HG02642 (cell line): ENCODE data around the gene PHLDB1.

Experiments used
- ATAC-seq: cut with Tn5 transposase; IDR thresholded peaks from one replicate; pipeline ENCODE4 v1.9.1; 2021; ENCODE audit warnings: mild to moderate bottlenecking; ENCODE audit not compliant: unreplicated experiment, poor library complexity

The PHLDB1 gene

DNA sequence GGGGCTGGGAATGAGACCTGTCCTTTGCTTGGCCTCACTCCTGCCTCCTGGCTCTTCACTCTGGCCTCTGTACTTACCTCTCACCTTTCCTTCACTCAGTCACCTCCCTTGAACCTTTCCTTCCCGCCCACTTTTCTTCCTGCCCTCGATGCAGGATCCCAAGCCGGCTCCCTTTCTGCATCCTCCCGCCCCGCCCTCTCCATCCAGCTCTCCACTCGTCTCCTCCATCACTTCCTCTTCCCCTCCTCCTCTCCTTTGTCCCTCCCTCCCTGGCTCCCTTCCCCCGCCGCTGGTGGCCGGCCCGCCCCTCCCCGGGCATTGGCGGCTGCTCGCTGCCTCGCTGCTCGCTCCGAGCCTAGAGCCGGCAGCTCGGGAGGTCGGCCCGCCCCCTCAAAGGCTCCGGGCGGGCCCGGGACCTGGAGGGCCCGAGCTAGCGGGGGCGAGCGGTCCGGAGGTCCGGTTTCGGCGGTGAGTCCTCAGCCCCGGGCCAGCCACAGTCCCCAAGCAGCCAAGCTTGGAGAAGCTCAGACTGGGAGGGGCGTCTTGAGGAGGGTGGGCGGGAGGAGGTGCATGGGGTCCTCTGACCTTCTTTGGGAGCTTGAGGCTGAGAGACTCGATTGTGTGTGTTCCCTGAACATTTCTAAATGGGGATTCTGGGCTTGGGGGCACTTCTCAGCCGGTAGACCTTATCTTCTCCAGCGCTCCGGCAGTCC, 13.8 kb downstream of the PHLDB1 start:
- no peak for ATAC-seq

DNA sequence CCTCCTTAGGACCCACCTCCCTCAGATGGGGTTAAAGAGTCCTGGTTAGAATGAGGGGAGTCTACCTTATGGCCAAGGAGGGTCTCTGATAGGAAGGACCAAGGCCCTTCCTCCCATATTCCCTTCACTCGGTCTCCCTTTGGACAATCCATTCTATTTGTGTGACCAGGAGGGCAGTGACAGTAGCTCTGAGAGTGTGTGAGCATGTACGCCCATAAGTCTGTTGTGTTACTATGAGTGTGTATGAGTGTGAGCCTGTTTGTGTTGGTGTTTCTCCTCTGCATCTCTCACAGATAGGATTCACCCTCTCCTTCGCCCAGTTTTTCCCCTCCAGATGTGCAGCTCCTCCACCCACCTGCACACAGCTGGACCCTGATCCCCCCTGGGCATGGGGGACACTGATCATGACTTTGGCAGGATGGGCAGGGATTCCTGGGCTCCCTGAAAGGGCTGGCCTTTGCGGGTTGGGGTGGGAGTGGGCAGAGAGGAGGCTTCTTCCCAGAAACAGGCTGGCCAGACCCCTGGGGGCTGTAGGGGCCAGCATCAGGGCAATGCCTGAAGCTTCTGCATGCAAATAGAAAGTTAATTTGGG, 14.5 kb downstream of the PHLDB1 start:
- no peak for ATAC-seq

DNA sequence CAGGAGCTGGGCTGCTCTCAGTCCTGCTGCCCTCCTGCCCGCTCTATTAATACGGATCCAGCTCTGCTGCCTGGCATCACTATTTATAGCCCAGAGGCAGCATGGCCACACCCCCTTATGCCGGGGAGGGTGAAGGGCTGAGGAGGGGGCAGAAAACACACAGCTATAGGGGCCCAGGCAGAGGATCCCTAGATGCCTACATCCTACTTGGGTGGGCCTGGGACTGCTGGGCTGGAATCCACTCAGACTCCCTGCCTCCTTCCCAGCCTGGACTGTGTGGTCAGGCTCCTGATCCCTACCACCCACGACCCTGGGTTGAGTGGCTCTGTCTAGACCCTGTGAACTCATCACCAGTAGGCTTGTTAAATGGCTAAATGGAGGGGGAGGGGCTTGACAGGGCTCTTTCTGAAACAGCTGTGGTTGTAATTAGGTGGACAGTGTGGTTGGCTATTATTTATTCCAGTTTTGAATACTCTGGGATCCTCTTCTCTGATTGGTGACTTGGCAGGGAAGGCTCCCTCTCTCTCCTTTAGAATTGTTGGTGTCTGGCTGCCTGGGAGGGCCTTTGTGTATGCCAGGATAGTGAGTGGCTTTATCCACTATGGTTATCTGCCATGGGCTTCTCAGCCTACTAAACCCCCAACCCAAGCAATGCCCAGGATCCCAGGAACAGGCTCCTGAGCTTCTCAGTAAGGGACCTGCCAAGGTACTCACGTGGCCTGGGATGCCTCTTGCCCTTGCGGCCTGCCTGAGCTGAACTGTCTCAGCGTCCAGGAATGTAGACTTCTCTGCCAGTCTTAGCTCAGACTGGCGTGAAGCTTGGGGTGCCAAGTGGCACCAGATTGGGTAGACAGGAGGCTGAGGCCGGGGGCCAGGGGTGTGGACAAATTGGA, 15.2 kb downstream of the PHLDB1 start:
- ATAC-seq, result no peak

DNA sequence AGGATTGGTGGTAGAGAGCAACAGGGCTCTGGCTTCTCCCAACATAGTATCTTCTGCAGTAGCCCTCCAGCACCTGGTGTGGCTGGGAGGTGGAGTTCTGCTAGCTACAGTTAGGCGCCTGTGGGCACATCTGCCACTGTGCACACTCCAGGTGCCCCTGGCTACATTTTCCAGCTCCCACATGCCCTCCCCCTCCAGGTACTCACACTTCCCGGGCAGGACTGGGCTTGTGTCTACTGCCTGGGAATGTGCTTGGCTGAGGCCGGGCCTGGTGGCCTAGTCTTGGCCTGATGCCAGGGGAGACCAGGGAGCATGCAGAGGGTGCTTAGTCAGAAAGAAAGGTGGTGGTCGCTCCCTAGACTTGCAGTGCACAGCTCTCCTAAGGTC, 15.8 kb downstream of the PHLDB1 start:
- no peak for ATAC-seq

DNA sequence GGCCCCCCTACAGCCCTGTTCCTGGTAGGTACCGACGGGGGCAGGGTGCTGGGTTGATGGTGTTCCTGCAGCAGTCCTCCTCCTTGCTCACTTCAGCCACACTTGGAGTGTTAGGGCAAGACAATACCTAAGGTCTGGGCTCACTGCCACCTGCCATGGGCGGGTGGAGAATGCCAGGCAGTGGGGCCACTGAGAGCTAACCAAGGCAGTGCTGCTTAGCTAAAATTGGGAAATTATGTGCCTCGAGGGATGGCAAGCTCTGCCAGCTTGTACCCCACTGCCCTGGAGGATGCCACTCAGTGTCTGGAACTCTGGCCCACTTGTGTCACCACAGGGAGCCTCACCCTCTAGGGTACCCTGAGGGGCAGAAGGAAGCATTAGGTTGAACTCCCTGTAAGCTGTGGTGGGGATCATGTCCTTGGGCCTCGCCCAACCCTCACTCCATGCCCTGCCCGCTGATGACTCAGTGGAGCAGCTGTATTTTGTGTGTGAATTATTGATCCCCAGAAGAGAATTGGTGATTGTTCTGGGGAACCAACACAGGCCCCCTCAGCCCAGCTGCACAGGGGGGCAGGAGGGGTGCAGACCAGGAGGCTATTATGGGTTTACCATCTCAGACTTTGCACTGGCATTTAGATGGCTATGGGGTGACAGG, 17.7 kb downstream of the PHLDB1 start:
- no peak for ATAC-seq

DNA sequence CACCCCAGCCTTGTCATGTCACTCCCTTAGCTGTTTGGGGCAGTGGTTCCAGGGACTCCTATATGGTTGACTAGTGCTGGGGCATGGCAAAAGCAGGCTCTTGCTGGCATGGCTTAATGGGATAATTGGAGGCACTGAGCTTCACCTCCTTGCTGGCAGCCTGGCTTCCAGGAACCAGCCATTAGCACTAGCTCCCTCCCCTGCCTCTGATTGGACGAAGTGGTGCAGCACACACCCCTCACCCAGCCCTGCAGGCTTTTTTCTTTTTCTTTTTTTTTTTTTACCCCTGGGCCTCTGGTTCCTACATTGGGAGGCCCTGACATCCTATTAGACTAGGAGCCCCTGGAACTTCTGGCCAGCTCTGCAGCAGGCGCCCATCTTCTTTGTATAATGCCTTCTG, 18.6 kb downstream of the PHLDB1 start:
- no peak for ATAC-seq

DNA sequence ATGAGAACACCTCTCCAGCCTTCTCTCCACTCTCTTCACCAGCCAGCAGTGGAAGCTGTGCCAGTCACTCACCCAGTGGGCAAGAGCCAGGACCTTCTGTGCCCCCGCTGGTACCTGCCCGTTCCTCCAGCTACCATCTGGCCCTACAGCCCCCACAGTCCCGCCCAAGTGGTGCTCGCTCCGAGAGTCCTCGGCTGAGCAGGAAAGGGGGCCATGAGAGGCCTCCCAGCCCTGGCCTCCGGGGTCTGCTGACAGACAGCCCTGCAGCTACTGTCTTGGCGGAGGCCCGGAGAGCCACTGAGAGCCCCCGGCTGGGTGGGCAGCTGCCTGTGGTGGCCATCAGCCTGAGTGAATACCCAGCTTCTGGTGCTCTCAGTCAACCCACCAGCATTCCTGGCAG, 20.2 kb downstream of the PHLDB1 start:
- no peak for ATAC-seq

DNA sequence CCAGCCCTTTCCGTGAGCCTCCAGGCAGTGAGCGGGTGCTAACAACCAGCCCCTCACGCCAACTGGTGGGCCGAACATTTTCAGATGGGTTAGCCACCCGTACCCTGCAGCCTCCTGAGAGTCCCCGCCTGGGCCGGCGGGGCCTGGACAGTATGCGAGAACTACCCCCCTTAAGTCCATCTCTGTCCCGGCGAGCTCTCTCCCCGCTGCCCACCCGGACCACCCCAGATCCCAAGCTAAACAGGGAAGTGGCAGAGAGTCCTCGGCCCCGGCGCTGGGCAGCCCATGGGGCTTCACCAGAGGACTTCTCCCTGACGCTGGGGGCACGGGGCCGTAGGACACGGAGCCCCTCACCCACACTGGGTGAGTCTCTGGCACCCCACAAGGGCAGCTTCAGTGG, 20.6 kb downstream of the PHLDB1 start:
- ATAC-seq, result no peak

DNA sequence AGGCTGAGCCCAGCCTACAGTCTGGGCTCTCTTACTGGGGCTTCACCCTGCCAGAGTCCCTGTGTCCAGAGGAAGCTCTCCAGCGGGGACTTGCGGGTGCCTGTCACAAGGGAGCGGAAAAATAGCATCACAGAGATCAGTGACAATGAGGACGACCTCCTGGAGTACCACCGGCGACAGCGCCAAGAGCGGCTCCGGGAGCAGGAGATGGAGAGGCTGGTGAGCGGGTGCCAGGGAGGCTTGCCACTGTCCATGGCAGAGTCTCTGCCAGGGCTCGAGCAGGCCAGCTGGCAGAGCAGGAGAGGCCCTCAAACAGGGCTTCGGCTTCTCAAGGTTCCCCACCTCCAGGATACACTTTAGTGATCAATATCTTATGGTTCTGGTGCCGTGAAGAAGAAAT, 21.0 kb downstream of the PHLDB1 start:
- no peak for ATAC-seq

DNA sequence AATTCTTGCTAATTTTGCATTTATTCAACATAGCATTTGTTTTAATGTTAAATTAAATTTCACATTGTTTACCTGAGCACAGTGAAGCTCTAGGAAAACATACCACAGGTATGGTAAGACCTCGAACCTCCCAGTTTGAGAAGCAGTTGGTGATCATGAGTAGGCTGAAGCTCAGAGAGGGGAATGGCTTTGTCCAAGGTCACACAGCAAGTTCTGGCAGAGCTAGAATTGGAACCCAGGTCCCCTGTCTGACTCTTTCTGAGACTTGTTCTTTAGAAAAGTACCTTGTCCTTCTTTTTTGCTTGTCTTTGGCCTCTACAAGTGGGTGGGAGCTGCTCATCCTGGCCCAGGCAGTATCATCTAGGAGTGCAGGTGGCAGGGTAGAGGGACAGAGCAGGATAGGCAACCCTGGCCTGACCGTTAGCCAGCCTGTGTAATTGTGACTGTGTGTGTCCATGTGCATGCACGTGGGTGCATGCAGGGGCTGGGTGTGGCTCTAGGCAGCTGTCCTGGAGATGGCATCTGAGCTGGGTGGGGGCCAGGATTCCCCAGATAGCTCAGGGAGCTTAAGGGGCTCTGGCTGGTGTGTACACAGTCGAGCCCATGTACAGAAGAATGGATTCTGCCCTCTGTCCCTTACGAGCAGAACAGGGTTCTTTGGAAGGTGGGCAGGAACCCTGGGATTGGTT, 21.6 kb downstream of the PHLDB1 start:
- ATAC-seq, result no peak

DNA sequence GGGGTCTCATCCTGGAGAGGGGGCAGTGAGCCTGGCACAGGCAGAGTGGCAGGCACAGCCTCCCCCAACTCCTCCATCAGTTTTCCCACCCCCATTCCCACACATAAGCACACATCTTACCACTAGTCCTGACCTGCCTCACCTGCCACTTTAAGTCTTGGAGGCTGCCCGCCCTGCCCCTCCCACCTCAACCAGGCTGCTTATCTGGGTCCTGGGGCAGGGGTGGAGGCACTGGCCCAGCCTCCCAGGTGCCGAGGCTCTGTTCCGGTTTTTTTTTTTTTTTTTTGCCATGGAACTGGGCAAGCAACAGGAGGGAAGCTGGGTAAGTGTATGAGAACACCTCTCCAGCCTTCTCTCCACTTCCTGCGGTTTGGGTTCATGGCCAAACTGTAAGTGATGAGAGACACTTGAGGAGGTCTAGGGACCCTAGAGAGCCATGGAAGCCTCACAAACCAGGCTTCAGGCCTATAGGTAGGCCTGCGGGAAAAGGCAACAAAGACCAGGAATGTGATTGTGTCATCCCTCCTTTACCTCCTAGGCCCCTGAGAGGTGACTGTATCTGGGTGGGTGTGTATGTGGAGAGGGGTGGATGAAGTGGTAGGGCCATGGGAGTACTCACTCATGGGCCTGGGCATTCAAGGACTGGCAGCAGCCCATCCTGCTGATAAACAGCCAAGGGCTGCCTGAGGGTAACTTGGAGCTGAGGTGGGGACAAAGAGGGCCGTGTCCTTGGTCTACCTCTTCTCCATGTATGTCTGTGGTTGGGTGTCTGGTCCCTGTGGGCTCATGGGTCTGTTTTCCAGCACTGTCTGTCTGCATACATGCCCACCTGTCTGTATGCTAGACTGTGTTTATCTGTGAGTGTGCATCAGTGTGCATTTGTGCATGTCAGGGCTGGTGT, 22.6 kb downstream of the PHLDB1 start:
- no peak for ATAC-seq

DNA sequence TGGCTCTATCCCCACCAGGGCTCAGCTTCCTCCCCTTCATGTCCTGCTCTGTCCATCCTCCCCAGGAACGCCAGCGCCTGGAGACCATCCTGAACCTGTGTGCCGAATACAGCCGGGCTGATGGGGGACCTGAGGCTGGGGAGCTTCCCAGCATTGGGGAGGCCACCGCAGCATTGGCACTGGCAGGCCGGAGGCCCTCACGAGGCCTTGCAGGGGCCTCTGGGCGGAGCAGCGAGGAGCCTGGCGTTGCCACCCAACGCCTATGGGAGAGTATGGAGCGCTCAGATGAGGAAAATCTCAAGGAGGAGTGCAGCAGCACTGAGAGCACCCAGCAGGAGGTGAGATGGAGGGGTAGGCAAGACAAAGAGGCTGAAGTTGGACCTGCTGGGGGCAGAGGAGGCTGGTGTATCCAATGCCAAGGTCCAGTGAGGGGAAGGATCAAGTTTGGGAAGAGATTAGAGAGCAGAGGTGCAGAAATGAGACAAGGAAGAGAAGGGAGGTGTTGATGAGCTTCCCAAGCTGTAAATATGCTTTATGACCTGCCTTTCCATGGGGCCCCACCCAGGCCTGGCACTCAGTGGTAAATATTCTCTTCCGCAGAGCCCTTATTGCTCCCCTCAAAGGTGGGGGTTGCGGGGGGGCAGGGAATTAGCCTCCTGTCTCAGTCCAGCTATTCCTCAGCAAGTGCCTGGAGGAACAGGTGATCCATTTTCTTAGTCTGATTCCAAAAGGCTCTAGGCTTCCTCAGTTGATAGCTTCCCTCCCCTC, 23.9 kb downstream of the PHLDB1 start:
- no peak for ATAC-seq

DNA sequence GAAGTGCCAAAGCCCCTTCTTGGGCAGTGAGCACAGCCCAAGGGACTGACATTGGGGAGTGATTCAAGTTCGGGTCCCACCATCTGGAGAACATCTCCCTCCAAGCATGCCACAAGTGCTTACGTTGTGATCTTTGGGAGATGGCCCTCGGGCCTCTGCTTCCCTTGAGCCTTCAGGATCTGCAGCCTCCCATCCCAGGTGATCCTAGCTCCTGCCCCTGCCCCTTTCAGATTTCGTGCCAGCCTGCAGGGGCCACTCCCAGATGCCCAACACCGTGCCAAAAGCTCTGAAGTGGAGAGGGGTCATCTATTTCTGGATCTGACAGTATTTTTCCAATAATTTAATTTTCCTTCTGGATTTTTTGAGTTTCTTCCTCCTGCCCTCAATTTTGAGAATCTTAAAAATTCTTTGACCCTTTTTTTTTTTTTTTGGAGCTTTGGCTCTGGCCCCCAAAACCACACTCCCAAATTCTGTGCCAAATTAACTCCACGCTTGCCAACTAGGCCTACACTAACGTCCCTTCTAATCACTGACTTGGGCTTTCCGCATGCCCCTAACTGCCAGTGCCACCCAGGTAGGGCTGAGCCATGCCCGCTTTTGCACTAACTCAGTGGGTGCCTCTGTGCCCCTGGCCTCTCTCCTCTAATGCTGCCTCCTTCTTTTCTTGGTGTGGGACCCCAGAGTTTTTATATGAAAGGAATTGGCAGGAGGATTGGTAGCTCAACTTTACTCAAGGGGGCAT, 25.3 kb downstream of the PHLDB1 start:
- ATAC-seq, result no peak

DNA sequence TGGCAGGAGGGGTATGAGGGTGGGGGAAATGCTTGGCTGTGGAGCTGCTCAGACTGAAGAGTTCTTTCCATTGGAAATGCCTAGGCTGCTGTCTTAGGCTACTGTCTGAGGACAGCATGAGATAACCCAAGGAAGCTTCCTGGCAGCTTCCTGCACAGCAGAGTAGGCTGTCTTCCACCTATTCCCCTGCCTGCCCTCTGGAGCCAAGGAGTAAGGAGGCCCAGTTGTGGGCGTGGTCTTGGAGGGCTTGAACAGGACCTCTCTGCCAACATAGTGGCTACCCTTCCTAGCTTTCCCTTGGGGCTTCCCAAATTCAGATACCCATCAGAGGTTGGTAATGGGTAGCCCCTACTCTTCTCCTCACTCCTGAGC, 25.9 kb downstream of the PHLDB1 start:
- ATAC-seq, result no peak

DNA sequence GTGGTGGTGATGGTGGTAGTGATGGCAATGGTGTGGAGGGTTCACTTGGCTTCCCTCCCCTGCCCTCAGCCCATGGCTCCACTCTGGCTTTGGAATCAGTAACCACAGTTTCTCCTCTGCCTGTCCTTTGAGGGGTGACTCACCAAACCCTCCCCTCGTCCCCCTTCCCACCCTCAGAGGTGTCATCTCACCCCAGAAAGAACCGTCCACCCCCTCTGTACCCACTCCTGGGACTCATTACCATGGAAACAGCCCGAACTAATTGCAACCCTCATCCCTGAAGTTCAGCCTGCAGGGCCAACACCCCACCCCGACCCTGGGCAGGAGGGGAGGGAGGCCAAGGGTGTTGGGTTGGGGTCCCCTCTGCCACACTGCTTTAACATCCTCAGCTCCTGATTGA, 26.6 kb downstream of the PHLDB1 start:
- no peak for ATAC-seq

DNA sequence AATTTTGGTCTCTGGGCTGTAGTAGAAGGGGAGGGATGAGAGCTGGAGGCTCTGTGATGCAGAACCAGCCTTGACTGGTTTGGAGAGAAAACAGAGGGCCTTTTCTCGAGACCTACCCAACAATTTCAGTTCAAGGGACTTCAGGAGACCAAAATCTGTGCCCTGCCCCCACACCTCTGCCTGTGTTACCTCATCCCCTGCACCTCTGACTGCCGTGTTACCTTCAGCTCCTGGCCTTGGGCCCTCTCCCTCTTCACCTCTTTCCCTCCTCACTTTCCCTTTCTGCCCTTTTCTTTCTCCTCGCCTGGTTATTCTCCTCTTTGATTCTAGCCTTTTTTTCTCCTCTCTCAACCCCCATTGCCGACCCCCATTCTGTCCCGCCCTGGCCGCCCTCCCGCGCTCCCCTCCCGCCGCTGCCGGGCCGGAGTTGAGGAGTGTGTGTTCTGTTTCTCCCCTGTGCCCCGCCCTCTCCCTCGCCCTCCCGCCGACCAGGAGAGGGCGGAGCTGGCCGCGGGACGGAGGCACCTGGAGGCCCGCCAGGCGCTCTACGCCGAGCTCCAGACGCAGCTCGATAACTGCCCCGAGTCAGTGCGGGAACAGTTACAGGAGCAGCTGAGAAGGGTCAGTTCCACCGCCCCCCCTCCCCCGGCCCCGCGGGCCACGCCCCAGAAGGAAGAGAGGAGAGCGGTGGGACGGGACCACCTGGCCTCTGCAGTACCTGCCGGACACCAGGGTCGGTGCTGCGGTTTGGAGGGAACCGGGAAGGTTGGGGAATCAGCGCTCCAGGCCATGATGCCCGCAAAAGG, 27.2 kb downstream of the PHLDB1 start:
- no peak for ATAC-seq

DNA sequence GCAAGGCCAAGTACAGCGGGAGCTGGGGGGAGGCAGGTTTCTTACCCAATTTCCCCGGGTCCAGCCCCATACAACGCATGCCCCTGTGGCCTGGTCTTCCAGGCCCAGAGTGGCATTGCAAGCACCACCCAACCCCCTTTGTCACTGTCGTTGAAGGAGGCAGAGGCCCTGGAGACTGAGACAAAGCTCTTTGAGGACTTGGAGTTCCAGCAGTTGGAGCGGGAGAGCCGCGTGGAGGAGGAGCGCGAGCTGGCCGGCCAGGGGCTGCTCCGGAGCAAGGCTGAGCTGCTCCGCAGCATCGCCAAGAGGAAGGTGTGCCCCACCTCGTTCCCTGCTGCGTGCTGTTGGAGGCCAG, 27.8 kb downstream of the PHLDB1 start:
- ATAC-seq, result no peak
